HG03457 (cell line): Measurements from ENCODE around the gene ZNF302.
A peak's percentile ranks its signal among the peaks of the same experiment; 100 is the strongest.
"Not testable (repeated sequence)": the region's sequence is repeated elsewhere in the genome, so short reads cannot be mapped to it uniquely, and the experiment has no call there.

Experiments used
- ATAC-seq: cut with Tn5 transposase; IDR thresholded peaks from one replicate; pipeline ENCODE4 v1.9.1; 2021; ENCODE audit warnings: moderate number of reproducible peaks; ENCODE audit not compliant: unreplicated experiment

ZNF302 gene

DNA sequence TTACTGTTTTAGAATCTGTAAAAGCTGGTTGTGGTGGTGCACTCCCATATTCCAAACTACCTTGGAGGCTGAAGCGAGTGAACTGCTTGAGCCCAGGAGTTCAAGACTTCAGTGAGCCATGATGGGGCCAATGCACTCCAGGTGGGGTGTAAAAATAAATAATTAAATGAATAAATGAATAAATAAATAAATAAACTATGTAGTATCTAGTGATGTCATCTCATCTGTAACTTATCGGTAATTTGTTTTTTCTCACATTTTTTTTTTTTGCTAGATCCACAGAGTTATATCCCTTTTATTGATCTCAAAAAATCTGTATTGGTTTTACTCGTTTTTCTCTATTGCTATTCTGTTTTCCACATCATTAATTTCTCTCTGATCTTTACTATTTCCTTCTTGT is 5.5 kb upstream of the ZNF302 start:
- ATAC-seq = no peak

DNA sequence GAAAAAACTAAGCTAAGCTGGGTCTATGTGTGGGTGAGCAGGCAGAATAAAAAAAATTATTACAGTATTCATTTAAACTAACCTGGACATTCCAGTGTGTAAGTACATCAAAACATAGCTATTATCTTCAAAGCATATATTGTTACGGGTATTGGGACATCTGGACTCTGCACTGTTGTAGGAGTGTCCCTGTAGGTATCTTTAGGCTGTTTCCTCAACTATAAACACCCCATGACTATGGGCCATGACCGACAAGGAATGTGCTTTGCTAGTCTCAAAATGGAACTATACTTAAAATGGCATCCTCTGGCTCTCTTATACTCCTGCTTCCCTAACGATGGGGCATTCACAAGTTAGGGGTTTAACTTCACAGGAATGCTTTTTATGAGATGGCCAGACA is 3.9 kb upstream of the ZNF302 start:
- no peak for ATAC-seq

- ATAC-seq = no peak
Measured at GRCh38 chr19:34675250-34675649, 2.2 kb upstream of the ZNF302 start.

GRCh38 chr19:34675919-34676318 is 1.6 kb upstream of the ZNF302 start:
- ATAC-seq = no peak

GRCh38 chr19:34676697-34677385 is 637 bp upstream of the ZNF302 start, which contains the start of gene SCGB2B2:
Gene SCGB2B2, minus strand, starts transcription at chr19:34677159. Its CDS starts 82,596 bp downstream, at chr19:34594563.
- ATAC-seq = peak; percentile 38

- no peak for ATAC-seq
Measured at GRCh38 chr19:34678085-34678412, 571 bp downstream of the ZNF302 start.

- no peak for ATAC-seq
Measured at GRCh38 chr19:34678421-34678820, 943 bp downstream of the ZNF302 start.

DNA sequence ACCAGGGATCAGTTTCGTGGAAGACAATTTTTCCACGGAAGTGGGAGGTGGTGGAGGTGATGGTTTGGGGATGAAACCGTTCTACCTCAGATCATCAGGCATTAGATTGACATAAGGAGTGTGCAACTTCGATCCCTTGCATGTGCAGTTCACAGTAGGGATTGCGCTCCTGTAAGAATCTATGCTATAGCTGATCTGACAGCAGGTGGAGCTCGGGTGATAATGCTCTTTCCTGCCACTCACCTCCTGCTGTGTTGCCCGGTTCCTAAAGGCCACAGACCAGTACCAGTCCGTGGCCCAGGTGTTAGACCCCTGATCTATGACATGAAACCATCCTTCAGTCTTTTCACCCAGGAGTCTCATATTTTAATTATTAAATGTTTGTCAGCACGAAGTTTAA is 4.0 kb downstream of the ZNF302 start:
- ATAC-seq = no peak

GRCh38 chr19:34685266-34685665 is 7.8 kb downstream of the ZNF302 start:
- ATAC-seq = not testable (repeated sequence)

- no peak for ATAC-seq
Measured at GRCh38 chr19:34686455-34686854, 9.0 kb downstream of the ZNF302 start.

- ATAC-seq = no peak
Measured at GRCh38 chr19:34687348-34687747, 9.9 kb downstream of the ZNF302 start.

- no peak for ATAC-seq
Measured at GRCh38 chr19:34688592-34688991, 11.1 kb downstream of the ZNF302 start.

DNA sequence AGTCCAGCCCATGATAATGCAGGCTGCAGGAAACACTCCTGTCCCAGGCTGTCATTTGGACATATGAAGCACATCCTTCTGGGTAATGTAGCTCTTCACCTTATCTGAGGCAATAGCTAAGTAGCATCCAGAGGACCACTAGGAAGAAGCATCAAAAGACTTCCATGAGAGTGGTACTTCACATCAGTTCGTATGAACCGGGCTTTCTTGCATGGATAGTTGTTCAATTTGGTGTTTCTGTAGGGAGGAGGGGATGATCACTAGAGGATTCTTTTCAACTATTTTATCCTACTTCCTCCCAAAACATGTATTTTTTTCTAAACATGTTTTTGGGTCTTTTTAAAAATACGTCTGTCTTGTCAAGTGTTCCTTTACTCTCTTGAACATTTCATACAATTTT is 12.9 kb downstream of the ZNF302 start:
- no peak for ATAC-seq

- ATAC-seq = no peak
Measured at GRCh38 chr19:34692549-34692948, 15.1 kb downstream of the ZNF302 start.

DNA sequence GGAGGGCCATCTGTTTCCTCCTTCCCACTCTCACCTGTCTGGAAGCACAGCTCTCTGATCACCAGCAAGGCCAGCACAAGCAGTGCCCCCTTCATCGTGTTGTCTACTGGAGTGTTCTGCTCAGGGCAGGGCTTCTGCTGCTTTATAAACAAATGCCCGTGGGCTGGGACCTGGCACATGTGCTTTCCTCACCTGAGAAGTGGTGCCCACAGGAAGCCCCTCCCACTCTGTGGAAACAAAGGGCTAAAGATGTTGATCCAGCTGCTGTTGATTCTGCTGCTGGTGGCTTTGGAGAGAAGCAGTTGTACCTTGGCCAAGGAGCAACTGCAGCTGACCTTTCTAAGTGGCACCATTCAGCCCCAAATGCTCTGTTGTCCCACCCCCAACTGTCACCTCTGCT is 30.2 kb downstream of the ZNF302 start:
- ATAC-seq = no peak

DNA sequence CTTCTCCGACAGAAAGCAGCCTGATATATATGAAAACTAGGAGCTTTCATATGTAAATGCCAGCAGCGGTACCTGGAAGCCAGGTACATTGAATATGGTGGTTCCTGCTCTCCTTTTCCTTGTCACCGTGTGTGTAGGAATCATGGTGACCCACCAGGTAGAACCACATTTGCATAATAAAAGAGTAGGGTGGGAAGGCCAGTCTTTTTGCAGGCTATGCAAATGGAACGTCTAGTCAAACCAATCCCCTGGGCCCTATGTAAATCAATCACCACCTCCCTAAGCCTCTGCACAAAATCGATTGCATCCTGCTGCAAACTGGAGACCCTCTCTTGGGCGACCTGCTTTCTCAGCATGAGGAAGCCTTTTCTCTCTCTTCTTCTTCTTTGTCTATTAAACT is 34.4 kb downstream of the ZNF302 start:
- ATAC-seq = no peak

GRCh38 chr19:34712395-34713261 is 35.1 kb downstream of the ZNF302 start:
- no peak for ATAC-seq

DNA sequence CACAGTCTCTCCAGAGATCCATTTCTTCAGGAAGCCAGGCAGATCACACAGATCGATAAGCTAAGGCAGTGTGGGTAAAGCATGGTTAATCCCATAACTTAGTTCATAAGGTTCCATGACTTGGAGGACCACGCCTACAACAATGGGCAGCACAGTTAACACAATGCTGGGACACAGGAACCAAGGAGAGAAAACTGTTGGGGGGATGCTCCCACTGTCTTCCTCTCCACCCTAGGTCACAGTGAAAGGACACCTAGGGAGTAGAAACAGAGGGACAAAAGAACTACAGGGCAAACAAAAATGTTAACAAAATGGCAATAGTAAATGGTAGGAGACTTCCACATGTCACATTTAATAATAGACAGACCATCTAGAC is 35.8 kb downstream of the ZNF302 start:
- ATAC-seq = no peak

- ATAC-seq = no peak
Measured at GRCh38 chr19:34715357-34715756, 37.9 kb downstream of the ZNF302 start.

DNA sequence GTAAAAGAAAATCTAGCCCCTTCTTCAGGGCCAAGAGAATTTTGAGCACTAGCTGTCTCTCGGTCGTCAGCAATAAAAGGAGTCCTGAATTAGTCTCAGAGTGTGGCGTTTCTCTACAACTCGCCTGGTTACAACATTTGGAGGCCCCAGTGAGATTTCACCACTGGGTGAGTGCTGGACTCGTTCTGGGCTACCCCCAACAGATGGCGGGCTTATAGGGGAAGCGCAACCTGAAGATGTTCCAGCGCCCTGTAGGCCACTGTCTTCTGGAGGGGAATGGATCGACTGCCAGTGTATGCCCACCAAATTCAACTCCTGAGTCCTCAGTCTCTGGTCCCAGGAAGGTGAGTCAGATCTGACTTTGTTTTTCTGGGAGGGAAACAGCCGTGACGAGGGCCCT is 44.9 kb downstream of the ZNF302 start:
- no peak for ATAC-seq

- ATAC-seq = no peak
Measured at GRCh38 chr19:34725400-34725799, 47.9 kb downstream of the ZNF302 start.

DNA sequence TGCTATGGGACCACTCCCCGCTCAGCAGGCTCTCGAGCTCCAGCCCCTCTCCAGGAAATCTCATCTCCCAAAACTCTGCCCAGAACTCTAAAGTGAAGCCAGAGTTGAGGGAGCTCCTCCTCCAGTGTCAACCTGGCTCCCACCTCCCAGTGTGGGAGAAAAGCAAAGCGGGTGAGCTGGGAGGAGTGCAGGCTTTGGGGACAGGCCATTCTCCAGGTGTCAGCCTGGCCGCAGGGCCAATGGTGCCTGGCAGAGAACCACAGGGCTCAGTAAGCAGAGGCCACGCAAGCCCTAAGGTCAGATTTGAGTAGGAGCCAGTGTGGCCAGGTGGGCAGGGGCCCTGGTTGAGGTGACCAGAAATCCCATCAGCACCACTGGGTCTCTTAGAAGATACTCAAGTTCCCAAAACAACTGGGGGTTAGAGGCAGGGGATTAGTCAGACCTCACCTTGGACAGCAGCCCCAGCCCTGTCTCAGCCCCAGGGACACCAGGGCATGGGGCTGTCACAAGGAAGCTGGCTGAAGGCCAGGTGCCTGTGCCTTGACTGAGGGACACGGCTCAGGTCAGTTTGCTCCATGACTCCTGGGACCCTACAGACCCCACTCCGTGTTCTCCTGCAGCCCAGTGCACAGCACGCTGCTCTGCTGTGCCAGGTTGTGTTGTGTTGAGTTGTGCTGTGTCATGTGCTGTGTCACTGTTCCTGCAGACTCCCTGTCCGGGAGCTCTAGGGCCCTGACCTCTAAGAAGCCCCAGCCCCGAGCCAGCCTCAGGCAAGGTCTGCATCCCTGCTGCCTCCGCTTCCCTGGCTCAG is 53.7 kb downstream of the ZNF302 start:
- ATAC-seq = no peak
